Activated gamma-delta T cell treated with anti-CD3 and anti-CD28 coated beads, Interleukin-2, amount 50 U/mL, for 16 hours (primary cell): ENCODE measurements around the gene REPIN1.
A peak's percentile ranks its signal among the peaks of the same experiment; 100 is the strongest.

Experiments
- DNase-seq: peaks from one replicate; pipeline ENCODE4 v3.0.0-alpha.2; 2020; ENCODE audit warnings: low read depth

Gene REPIN1

DNA sequence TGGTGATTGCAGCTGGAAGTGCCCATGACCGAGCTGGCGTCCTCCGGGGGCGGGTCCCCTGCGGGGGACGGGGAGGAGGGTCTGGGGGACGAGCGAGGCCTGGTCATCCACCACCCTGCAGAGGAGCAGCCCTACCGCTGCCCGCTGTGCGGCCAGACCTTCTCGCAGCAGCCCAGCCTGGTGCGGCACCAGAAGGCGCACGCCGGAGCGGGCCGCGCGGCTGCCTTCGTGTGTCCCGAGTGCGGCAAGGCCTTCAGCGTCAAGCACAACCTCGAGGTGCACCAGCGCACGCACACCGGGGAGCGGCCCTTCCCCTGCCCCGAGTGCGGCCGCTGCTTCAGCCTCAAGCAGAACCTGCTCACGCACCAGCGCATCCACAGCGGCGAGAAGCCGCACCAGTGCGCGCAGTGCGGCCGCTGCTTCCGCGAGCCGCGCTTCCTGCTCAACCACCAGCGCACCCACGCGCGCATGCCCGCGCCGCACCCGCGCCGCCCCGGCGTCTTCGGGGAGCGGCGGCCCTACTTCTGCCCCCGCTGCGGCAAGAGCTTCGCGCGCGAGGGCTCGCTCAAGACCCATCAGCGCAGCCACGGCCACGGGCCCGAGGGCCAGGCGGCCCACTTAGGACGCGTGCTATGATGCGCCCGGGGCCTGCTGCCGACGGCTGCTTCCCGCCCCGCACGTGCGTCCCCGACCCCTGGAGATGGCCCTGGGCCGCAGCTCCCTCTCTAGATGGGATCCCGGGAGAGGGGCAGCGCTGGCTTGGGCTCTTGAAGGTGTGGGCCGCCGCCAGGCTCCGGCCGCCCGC is 39.2 kb downstream of the REPIN1 start:
- no peak for DNase-seq

DNA sequence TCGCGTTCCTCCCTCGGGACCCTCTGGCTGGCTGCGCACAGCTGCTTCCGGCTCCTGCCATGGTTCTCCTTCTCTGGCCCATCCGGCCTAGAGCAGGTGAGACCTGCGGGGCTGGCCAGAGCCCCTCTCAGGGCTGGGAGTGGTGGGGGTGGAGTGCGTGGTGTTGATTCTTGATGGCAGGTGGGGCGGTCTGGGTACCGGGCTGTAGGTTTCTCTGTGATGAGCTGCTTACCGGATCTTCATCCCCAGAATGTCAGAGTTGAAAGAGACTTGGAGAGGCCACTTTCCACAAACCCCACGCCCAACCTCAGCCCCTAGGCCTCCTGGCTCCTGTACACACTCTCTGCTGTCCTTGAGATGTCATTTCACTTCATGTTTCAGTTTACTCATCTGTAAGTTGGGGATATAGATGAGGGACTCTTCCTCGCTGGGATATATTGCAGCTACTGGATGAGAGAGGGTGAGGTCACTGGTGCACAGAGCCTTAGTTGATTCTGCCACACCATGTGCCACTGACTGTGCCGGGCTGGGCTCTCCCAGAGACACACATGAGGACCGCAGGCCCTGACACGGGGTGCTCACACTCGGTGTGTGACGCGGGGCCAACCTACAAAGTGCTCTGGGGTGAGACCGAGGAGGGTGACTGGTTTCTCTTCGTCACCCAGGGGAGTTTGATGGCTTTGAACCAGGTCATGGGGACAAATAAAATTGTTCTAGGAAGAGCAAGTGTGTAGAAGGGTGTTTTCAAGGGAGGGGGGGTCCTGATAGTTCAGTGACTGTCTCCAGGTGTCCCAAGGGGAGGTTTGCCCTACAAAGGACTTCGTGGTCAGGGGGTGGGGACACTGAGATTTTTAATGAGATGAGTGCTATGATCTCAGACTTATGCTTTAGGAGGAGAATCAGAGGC is 40.0 kb downstream of the REPIN1 start:
- no peak for DNase-seq

DNA sequence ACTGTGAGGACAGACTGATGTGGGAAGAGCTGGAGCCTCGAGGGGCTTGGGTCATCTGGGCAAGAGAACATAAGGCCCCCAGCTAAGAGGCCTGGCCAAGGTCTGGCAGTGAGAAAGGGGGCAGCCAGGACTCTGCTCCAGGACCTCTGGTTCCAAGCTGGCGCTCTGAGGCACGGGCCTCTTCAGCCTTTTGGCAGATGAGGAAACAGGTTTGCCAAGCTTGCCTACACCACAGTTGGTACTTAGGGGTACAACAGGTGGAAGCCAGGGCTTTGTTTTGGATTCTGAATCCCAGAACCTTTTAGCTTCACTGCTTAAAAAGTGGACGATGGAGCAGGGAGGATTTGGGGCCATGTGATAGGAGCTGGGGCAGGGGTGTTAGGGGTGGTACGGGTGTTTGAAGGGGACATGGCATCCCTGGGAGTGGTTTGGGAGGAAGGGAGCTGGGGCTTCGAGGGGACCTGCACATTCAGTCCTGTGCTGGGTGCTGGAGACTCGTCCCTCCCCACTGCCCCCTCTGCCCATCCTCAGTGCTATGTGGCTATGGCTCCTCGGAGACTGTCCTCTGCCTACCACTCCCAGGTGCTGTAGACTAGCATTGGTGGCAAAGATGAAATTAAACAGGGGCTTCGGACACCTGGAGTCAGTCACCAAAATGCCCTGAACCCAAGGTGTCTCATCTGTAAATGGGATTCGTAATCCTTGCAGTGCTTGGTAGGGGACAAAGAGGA is 40.8 kb downstream of the REPIN1 start:
- no peak for DNase-seq

DNA sequence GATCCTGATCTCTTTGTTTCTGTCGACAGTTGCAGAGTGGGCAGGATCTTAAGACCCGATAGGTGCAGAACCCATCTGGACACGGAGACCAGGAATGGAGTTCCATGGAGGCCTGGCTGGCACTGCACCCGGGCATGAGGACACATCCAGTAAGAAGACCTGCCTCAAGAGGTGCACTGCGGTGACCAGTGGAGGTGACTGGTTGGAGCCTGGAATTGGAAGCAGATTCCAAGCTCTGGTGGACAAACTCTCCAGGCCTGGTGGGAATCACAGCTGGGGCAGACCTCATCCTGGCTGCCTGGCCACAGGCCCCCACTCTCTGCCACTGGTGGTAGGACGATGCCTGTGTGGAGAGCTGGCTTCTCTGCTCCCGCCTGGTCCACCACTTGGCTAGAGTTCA is 41.5 kb downstream of the REPIN1 start:
- DNase-seq = no peak

DNA sequence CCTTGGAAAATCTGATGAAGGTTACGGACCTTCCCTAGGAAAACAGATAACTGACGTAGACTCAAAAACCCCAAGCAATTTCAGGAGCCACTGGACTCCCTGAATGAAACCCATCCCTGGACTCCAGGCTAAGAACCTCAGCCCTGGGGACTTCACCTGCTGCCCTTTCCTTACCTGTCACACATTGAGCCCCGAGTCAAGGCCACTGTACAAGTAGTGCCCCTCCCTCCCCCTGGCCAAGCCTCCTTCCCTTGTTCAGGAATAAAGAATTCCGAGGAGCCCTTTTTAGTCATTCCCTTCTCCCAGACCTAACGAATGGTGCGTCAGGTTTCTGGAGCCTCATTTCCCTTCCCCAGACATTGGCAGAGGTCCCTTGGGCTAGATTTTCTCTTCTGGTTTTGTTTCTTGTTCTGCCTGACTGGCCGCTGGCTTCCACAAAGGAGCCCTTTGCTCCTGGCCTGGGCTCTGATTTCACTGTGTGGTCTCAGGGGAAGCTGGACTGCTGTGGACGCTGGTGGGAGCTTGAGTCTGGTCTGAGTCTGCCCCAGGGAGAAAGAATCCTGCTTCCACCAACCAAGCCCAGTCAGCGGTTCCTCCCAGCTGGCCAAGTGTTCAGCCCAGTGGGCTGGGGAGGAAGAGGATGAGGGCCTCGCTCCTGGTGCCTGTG is 42.2 kb downstream of the REPIN1 start:
- DNase-seq = no peak

DNA sequence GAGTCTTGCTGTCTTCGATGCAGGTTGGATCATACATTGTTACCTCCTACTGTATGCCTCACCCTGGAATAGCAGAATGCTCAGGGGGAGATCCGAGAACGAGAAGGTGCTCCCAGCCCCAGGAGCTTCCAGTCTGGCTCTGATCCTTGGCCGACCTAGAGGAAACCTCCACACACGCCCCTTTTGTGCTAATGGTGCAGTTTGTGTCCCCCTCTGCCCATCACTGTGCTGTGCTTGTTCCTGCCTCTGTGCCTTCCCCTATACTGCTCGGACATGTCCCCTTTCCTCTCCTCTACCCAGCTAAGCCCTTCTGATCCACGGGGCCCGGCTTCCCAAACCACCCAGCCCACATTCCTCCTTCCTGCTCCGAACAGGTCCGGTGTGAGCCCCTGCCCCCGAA is 43.0 kb downstream of the REPIN1 start:
- no peak for DNase-seq

DNA sequence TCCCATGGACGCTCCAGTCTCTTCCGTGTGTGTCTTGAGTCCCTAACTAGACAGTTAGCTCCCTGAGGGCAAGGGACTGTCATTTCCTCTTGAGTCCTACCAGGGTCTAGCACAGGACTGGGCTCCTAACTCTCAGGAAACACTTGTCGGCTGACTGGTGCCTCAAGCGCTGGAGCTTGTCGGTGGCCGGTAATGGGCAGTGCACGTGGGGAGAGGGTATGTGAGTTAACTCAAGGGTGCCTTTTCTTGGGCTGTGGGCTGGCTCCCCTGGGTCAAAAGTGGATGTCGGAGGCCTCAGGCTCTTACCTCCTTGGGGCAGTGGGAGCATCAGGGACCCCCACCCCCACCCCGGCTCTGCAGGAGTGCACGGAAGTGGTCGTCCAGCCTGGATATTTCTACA is 43.4 kb downstream of the REPIN1 start:
- DNase-seq = no peak

DNA sequence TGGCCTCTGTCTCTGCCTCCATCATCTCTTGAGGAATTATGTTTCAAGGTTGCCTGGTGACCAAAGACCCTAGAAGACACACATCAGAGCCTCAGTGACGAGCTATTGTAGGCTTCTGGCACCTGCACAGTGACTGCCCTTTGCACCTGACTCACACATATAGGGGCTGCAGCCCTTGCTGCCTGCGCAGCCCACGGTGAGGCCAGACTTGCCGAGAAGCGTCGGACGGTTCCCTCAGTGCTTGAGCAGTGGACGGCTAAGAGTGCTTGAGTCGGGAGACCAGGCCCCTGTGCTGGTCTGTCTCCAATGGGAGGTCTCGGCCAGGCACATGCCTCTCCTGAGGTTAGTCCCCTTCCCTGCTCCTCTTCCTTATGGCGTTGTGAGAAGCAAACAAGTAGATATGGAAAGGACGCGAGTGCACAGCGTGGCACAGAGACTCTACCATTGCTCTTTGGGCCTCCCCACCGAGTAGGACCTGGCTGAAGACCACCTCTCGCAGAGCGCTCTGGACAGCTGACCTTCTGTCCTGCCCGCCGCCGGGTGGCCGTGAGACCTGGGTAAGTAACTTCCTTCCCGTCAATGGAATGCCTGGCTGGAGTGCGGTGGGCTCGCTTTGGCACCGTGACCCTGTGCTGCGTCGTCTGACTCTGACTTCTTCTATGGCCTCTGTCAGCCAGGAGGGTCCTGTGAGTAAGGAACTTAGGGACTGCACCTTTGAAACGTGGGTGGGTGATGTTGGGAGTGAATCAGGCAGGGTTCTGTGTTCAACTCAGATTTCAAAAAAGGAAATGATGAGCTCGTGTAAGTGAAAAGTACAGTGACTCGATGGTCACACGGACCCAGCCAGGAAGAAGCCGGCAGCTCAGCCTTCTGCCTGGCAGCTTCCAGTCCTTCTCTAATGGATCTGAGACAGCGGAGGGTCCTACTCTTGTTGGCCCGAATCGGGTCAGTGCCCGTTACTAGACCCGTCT is 44.2 kb downstream of the REPIN1 start:
- no peak for DNase-seq

DNA sequence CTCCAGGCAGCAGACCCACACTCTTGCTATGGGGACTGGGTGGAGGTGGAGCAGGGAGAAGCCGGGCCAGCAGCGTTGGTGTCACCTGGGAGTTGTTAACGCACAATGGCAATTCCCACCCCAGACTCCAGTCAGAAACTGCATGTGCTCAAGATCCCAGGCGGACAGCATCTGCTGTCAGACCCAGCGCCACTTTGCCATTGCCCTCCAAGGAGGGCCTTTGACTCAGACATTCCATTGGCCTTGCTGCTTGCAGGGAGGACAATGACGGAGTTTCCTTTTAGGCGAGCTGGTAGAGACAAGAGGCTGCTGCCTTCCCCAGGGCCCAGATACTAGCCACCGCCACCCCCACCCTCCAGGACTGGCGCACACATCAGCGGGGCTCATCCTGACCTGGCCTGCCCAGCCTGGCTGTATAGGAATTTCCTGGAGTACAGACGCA is 45.0 kb downstream of the REPIN1 start:
- no peak for DNase-seq

DNA sequence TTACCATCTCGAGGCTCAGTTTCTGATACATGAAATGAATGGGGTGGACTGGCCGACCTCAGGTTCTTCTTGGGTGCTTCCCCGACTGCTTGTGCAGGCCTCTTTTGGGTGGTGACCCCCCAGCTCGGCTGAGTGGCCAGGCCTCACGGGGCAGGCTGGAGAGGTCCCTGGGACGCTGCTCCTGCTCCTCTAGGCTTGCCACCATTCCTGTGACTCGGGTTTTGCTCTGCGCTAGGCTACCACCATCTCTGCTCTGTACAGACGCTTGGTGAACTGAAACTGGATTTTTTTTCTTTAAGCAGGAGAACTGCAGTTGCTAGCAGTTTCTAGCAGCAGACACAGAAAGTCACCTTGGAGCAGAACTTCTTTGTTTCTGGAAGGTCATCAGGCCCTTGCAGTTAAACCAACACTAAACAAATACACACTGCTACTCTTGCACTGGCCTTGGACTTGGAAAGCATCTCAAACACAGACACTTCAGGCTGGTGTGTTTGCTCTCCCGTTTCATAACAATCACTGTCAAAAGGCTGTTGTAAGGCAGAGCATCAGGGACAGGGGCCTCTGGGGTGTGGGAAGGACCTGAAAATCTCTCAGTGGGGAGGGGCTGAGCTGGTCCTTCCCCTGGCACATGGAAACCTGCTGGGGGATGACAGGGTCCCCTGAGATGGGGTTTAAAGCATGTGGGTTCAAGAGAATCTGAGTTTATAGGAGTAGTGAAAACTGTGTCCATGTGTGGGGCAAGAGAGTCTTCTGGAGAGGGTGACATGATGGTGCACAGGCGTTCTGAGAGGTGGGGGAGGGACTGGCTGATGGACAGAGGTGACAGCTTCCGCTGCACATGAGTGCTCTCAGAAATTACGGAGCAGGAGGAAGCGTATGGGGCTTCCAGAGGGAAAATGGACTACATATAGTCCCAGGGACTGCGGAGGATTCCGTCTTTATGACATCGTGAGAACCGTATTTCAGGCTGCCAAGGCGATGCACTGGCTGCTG is 46.8 kb downstream of the REPIN1 start:
- no peak for DNase-seq

DNA sequence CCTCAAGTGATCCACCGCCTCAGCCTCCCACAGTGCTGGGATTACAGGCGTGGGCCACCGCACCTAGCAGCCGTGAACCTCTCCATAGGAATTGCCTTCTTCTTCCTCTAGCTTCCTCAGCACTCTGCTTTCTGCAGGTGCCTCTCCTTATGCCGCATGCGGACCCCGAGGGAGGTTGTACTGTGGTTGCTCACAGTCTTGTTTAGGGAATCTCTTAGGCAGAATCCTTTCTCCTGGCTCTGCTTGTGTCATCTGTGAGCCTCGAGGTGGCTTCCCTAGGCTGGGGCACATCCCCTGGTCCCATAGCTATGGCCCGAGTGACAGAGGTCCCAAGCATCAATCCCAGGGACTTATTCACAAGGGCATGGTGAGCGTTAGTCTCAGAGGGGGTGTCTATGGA is 48.6 kb downstream of the REPIN1 start:
- DNase-seq = no peak

DNA sequence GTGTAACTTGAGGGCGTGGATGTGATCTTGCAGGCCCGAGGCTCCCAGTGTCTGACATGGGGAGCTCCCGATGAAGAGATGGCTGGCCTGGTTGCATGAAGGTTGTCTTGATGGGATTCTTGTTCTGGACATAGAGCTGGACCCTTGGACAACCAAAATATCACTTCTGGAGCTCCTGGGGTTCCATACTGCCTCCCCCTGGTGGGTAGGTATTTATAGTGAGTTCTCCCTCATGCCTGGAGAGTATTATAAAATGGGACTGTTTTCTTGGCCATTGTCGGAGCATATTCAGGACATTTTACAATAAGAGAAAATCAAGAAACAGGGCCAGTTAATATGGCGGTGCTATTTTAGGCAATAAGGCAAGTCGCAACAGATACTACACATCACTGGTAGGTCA is 49.2 kb downstream of the REPIN1 start:
- DNase-seq = no peak

DNA sequence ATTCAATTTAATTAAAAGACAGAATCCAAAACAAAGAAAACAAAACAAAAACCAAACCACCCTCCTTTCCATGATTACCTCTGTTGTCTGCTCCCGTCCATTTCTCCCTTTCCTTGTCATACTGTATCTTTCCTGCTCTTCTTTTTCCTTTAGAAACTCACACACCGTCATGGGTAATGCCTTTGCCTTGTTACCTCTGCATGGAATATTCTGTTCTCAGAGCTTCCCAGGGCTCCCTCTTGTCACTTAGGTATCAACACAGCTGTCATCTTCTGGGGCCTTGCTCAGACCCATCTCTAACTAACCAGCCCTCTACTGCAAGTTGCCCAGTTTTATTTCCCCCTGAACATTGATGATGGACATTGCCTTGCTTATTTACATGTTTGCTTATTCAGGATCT is 51.6 kb downstream of the REPIN1 start:
- no peak for DNase-seq

DNA sequence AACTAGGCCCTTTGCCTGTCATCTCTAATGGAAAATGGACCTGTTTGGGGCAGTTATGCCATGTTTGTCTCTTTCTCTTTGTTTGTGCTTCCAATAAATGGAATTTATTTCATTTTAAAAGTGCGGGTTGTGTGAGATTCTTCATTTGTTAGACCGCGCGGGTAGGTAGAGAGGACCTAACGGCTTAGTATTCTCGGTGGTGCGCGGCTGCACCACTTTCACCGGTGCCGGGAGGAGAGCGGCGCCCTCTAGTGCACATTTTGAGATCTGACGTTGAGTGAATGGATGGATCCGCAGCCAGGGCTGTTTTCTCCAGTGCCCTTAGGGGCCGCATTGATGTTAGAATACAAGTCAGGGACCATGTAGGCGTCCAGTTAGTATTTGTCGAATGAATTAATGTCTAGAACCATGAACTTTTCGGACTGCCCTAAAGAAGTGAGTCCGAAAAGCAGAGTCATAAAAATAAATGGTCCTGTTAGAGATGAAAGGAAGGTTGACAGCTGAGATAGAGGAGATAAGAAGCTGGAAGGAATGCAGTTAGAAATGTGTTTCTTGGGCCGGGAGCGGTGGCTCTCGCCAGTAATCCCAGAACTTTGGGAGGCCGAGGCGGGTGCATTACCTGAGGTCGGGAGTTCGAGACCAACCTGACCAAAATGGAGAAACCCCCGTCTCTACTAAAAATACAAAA is 52.5 kb downstream of the REPIN1 start:
- peak; percentile 82 for DNase-seq

DNA sequence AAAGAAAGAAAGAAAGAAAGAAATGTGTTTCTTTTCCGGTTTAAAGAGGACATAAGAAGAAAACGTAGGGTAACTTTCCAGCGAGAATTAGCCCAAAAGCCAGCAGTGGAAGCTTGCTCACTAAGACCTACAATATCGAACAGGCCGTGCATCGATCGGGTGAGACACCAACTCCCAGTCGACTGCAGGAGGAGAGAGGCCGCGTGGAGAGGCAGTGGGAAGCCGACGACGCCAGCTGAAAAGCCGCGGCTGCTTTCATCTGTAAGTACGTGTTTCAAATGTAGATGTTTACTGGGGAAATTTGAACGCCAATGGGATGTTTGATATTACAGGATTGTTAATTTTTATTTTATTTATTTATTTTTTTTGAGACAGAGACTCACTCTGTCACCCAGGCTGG is 53.2 kb downstream of the REPIN1 start:
- DNase-seq = no peak
